ENCODE data around the gene COL5A1. TPM values are rescaled to one million over a fixed set of nuclear protein-coding genes. Genes with fewer than 3 reads are reported as not detected.

Gene COL5A1
- total RNA-seq, 1 donor from 2014 or later, result 6.1 TPM

GRCh38 chr9:134728801-134729495 lies 87.3 kb downstream of the COL5A1 start:
- TF ChIP-seq EZH2phosphoT487 (IDR thresholded peaks at IDR 0.05) (no peak), EZH2 (IDR thresholded peaks at IDR 0.05) (no peak), CTCF (IDR thresholded peaks at IDR 0.05) (no peak)
- no peaks in the 10 kb centered on the region for H3F3A ChIP-seq (ENCODE audit: low read depth)
- Mint-ChIP-seq H3K27me3 (ENCODE audit: insufficient read depth, low read depth) (no peaks in the 10 kb centered on the region), H3K4me1 (peaks cover 2% of the 10 kb centered on the region), H3K4me3 (no peak overlapping the region), H3K36me3 (no peaks in the 10 kb centered on the region), H3K27ac (no peak overlapping the region), H3K9me3 (no peaks in the 10 kb centered on the region)
- H3K27ac ChIP-seq, result no peak overlapping the region
- no peaks in the 10 kb centered on the region for H3K36me3 ChIP-seq
- H3K9me3 ChIP-seq (ENCODE audit: low read depth), result no peaks in the 10 kb centered on the region
- H3K4me3 ChIP-seq, result no peak overlapping the region
- no peaks in the 10 kb centered on the region for H3K4me1 ChIP-seq
- no peaks in the 10 kb centered on the region for H3K79me2 ChIP-seq (ENCODE audit: low read depth)
- no peaks in the 10 kb centered on the region for H4K20me1 ChIP-seq (ENCODE audit: low read depth)
- no peak overlapping the region for H3K4me2 ChIP-seq
- H3K9ac ChIP-seq, result no peak overlapping the region
- DNase-seq (ENCODE audit: low spot score), result no peak
- no peaks in the 10 kb centered on the region for H3K27me3 ChIP-seq
- no peak overlapping the region for H2AFZ ChIP-seq (replicated peaks)

- Histone ChIP-seq H3K79me2 (ENCODE audit: low read depth) (no peaks in the 10 kb centered on the region), H3K4me3 (no peak overlapping the region), H3K4me1 (no peaks in the 10 kb centered on the region), H3K4me2 (no peak overlapping the region), H3F3A (ENCODE audit: low read depth) (no peaks in the 10 kb centered on the region), H2AFZ (replicated peaks) (no peak overlapping the region), H3K36me3 (no peaks in the 10 kb centered on the region), H3K27me3 (no peaks in the 10 kb centered on the region), H3K27ac (no peak overlapping the region), H3K9me3 (ENCODE audit: low read depth) (no peaks in the 10 kb centered on the region), H3K9ac (no peak overlapping the region), H4K20me1 (ENCODE audit: low read depth) (no peaks in the 10 kb centered on the region)
- H3K9me3 Mint-ChIP-seq, result no peaks in the 10 kb centered on the region
- H3K4me1 Mint-ChIP-seq, result peaks cover 2% of the 10 kb centered on the region
- TF ChIP-seq CTCF (IDR thresholded peaks at IDR 0.05) (no peak), EZH2phosphoT487 (IDR thresholded peaks at IDR 0.05) (no peak), EZH2 (IDR thresholded peaks at IDR 0.05) (no peak)
- no peak overlapping the region for H3K4me3 Mint-ChIP-seq
- peaks cover 4% of the 10 kb centered on the region for H3K27me3 Mint-ChIP-seq (ENCODE audit: insufficient read depth, low read depth)
- H3K27ac Mint-ChIP-seq, result no peak overlapping the region
- DNase-seq (ENCODE audit: low spot score), result no peak
- H3K36me3 Mint-ChIP-seq, result no peaks in the 10 kb centered on the region
Observed at GRCh38 chr9:134730011-134730760, 88.6 kb downstream of the COL5A1 start.

GRCh38 chr9:134730761-134731496 lies 89.3 kb downstream of the COL5A1 start:
- DNase-seq (ENCODE audit: low spot score), result no peak
- TF ChIP-seq EZH2 (IDR thresholded peaks at IDR 0.05) (no peak), EZH2phosphoT487 (IDR thresholded peaks at IDR 0.05) (no peak), CTCF (IDR thresholded peaks at IDR 0.05) (no peak)
- H3K9me3 Mint-ChIP-seq, result no peaks in the 10 kb centered on the region
- Histone ChIP-seq H3F3A (ENCODE audit: low read depth) (no peaks in the 10 kb centered on the region), H3K27me3 (no peaks in the 10 kb centered on the region), H3K9ac (no peak overlapping the region), H3K4me2 (no peak overlapping the region), H3K27ac (no peak overlapping the region), H3K36me3 (no peaks in the 10 kb centered on the region), H2AFZ (replicated peaks) (no peak overlapping the region), H4K20me1 (ENCODE audit: low read depth) (no peaks in the 10 kb centered on the region), H3K4me3 (no peak overlapping the region), H3K79me2 (ENCODE audit: low read depth) (no peaks in the 10 kb centered on the region), H3K9me3 (ENCODE audit: low read depth) (no peaks in the 10 kb centered on the region), H3K4me1 (no peaks in the 10 kb centered on the region)
- peaks cover 4% of the 10 kb centered on the region for H3K27me3 Mint-ChIP-seq (ENCODE audit: insufficient read depth, low read depth)
- no peak overlapping the region for H3K27ac Mint-ChIP-seq
- no peak overlapping the region for H3K4me3 Mint-ChIP-seq
- no peaks in the 10 kb centered on the region for H3K36me3 Mint-ChIP-seq
- peaks cover 2% of the 10 kb centered on the region for H3K4me1 Mint-ChIP-seq
